DMS114 treated with DMSO at 0.1 percent for 48 hours (cell line): ENCODE data around the gene CYP8B1.
A peak's percentile ranks its signal among the peaks of the same experiment; 100 is the strongest.

ENCODE experiments used
- DNase-seq: peaks from one replicate; lab custom pipeline; 2025; ENCODE audit not compliant: unreplicated experiment; lab: John Stamatoyannopoulos, UW

The CYP8B1 gene

GRCh38 chr3:42855219-42855546 lies 20.5 kb downstream of the CYP8B1 start:
- no peak for DNase-seq

- no peak for DNase-seq
Measured at GRCh38 chr3:42853739-42854302, 21.9 kb downstream of the CYP8B1 start.

GRCh38 chr3:42853056-42853455 lies 22.6 kb downstream of the CYP8B1 start:
- no peak for DNase-seq

GRCh38 chr3:42852441-42852840 lies 23.2 kb downstream of the CYP8B1 start:
- DNase-seq, result no peak

GRCh38 chr3:42851228-42851834 lies 24.3 kb downstream of the CYP8B1 start:
- DNase-seq, result no peak

- no peak for DNase-seq
Measured at GRCh38 chr3:42850263-42850662, 25.4 kb downstream of the CYP8B1 start.

- no peak for DNase-seq
Measured at GRCh38 chr3:42849017-42849416, 26.7 kb downstream of the CYP8B1 start.

GRCh38 chr3:42847731-42848130 lies 27.9 kb downstream of the CYP8B1 start:
- no peak for DNase-seq

GRCh38 chr3:42846685-42847522 lies 28.8 kb downstream of the CYP8B1 start:
- no peak for DNase-seq

GRCh38 chr3:42844815-42845214 lies 30.9 kb downstream of the CYP8B1 start:
- no peak for DNase-seq

GRCh38 chr3:42844412-42844713 lies 31.3 kb downstream of the CYP8B1 start:
- DNase-seq, result no peak

- DNase-seq, result no peak
Measured at GRCh38 chr3:42843713-42844411, 31.8 kb downstream of the CYP8B1 start.

- no peak for DNase-seq
Measured at GRCh38 chr3:42841332-42841731, 34.3 kb downstream of the CYP8B1 start.

GRCh38 chr3:42839616-42840015 lies 36.1 kb downstream of the CYP8B1 start:
- DNase-seq, result peak; percentile 84

- no peak for DNase-seq
Measured at GRCh38 chr3:42838571-42838970, 37.1 kb downstream of the CYP8B1 start.

- DNase-seq, result no peak
Measured at GRCh38 chr3:42836150-42837123, 39.2 kb downstream of the CYP8B1 start.

GRCh38 chr3:42831321-42831713 lies 44.4 kb downstream of the CYP8B1 start:
- DNase-seq, result peak; percentile 28

- peak; percentile 31 for DNase-seq
Measured at GRCh38 chr3:42830437-42831320, 45.0 kb downstream of the CYP8B1 start.

GRCh38 chr3:42829628-42830436 lies 45.8 kb downstream of the CYP8B1 start:
- no peak for DNase-seq
